Lower leg skin (tissue), 3 donors: ENCODE measurements around the gene IPCEF1.

Experiments used
- CTCF ChIP-seq, 3 donors: fragments of 450-650 bp; IDR thresholded peaks; one replicate each; pipeline ENCODE4 v1.5.1; 2016; ENCODE audit warnings: antibody characterized with exemption in 3 of 3, mild to moderate bottlenecking in 3 of 3, moderate library complexity in 2 of 3
- POLR2A ChIP-seq, 2 donors: fragments of 450-650 bp; IDR thresholded peaks; one replicate each; pipeline ENCODE4 v1.6.1; 2016 to 2017; ENCODE audit warnings: antibody characterized with exemption in 2 of 2, mild to moderate bottlenecking in 1 of 2, moderate library complexity in 1 of 2

- TF ChIP-seq POLR2A (IDR thresholded peaks at IDR 0.05) = no peak
- no peak for TF ChIP-seq CTCF (IDR thresholded peaks at IDR 0.05)
Observed at GRCh38 chr6:154228521-154228905, 128.1 kb downstream of the IPCEF1 start.
